Gastroesophageal sphincter (tissue), 3 donors: ENCODE data around the gene KDM4C.

Experiments
- EP300 ChIP-seq: sonication (generic); formaldehyde crosslinking; IDR thresholded peaks from one replicate; pipeline ENCODE4 v1.6.1; 2017; ENCODE audit warnings: antibody characterized with exemption, mild to moderate bottlenecking
- POLR2A ChIP-seq, 2 donors: fragments of 450-650 bp; IDR thresholded peaks; one replicate each; pipeline ENCODE4 v1.6.1; 2017; ENCODE audit warnings: antibody characterized with exemption in 2 of 2, mild to moderate bottlenecking in 2 of 2, moderate library complexity in 1 of 2
- POLR2AphosphoS5 ChIP-seq: sonication (generic); formaldehyde crosslinking; IDR thresholded peaks from one replicate; pipeline ENCODE4 v1.6.1; 2017; ENCODE audit warnings: antibody characterized with exemption
- TF ChIP-seq, protein P1 (sequence below), 4 experiments: fragments of 200-600 bp in 2 of 4; fragments of 450-650 bp in 2 of 4; sonication (generic) in 1 of 4; IDR thresholded peaks; one replicate each; pipeline ENCODE4 v1.5.1; 2017 to 2019; ENCODE audit warnings: antibody characterized with exemption in 4 of 4, mild to moderate bottlenecking in 2 of 4, moderate library complexity in 2 of 4

DNA sequence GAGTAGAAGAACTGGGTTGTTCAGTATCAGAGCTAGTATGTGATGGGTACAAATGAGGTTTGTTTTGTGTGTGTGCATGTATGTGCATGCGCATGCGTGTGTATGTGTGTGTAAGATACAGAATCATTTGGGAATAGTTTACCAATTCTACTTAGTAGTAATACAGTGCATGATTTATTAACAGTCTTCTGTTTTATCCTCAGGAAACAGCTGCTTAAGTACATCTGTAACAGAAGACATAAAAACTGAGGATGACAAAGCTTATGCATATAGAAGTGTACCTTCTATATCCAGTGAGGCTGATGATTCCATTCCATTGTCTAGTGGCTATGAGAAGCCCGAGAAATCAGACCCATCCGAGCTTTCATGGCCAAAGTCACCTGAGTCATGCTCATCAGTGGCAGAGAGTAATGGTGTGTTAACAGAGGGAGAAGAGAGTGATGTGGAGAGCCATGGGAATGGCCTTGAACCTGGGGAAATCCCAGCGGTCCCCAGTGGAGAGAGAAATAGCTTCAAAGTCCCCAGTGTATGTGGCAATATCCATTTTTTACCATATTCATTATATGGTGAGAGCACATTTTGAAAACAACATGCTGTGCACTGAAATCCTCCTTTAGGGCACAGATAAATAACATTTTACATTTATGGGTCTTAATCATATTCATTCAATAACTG, 228.5 kb downstream of the KDM4C start:
- TF ChIP-seq POLR2A (IDR thresholded peaks at IDR 0.05): no peak
- TF ChIP-seq POLR2AphosphoS5: no peak
- TF ChIP-seq, protein P1, sequence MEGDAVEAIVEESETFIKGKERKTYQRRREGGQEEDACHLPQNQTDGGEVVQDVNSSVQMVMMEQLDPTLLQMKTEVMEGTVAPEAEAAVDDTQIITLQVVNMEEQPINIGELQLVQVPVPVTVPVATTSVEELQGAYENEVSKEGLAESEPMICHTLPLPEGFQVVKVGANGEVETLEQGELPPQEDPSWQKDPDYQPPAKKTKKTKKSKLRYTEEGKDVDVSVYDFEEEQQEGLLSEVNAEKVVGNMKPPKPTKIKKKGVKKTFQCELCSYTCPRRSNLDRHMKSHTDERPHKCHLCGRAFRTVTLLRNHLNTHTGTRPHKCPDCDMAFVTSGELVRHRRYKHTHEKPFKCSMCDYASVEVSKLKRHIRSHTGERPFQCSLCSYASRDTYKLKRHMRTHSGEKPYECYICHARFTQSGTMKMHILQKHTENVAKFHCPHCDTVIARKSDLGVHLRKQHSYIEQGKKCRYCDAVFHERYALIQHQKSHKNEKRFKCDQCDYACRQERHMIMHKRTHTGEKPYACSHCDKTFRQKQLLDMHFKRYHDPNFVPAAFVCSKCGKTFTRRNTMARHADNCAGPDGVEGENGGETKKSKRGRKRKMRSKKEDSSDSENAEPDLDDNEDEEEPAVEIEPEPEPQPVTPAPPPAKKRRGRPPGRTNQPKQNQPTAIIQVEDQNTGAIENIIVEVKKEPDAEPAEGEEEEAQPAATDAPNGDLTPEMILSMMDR (IDR thresholded peaks at IDR 0.05): no peak
- no peak for TF ChIP-seq EP300
